Ureter (tissue), 1 donor: ENCODE results near the gene CDCP2. TPM values are rescaled to one million over a fixed set of nuclear protein-coding genes. Genes with fewer than 3 reads are reported as not detected.
"Not testable (repeated sequence)": the region's sequence is repeated elsewhere in the genome, so short reads cannot be mapped to it uniquely, and the experiment has no call there.

ENCODE experiments used
- DNase-seq: peaks from one replicate; pipeline ENCODE4 v3.0.0-alpha.2; 2020; ENCODE audit warnings: low spot score
- total RNA-seq: library from RNA; stranded (reverse); gene quantifications from one replicate; pipeline ENCODE4 v1.2.4, GENCODE V29; 2023
- donor health status: DM: yes; HTN: yes; CAD: no.

CDCP2 gene
- total RNA-seq, 1 donor from 2014 or later, result 0.83 TPM

DNA sequence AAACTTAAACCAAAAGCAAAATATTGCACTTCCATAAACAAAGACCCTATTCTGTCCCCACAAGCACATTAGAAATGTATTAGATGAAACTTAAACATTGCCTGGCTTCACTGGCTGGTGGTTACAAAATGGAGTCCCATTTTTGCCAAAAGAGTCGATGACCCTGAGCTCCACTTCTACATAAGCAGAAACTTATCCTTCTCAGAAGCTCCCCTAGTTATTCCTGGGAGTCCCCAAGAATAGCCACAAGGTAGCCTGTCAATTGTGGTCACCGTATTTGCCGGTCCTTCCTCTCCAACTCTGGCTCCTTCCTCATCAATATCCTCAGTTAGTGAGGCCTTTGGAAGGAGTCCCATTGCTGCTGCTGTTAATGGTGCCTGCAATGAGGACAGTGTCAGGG is 37.3 kb downstream of the CDCP2 start:
- DNase-seq, result no peak

DNA sequence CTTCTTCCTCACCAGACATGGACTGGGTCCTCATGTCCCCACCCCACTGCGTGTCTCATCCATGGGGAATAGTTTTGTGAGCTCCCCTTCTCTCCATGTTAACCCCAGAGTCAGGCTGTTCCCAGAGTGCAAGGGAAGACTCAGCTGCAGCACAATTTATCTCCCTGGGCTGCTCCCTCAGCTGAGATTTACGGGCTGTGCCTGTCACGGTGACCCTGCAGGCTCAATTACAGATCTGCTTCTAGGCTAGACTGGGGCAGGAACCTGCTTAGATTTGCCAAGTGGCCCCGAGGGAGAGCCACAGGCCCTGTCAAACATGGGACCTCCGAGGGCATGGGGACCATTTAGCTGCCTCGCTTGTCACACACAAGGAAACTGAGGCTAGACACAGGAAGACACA is 37.8 kb downstream of the CDCP2 start:
- DNase-seq, result no peak

DNA sequence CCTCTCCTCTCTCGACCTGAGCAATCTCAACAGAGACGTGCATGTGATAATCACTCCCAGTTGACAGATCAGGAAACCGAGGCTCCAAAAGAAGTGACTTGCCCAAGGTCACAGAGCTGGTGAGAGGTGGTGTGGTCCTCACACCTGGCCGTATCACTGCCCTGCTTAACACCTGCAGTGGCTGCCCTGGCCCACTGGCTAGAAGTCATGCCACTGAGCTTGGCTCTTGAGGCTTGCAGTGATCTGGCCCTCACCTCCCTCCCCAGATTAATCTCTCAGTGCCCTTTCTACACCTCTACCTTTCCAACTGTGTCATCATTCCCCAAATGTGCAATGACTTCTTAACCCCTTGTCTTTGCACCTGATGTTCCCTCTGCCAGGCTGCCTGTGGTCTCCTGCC is 38.8 kb downstream of the CDCP2 start:
- no peak for DNase-seq

DNA sequence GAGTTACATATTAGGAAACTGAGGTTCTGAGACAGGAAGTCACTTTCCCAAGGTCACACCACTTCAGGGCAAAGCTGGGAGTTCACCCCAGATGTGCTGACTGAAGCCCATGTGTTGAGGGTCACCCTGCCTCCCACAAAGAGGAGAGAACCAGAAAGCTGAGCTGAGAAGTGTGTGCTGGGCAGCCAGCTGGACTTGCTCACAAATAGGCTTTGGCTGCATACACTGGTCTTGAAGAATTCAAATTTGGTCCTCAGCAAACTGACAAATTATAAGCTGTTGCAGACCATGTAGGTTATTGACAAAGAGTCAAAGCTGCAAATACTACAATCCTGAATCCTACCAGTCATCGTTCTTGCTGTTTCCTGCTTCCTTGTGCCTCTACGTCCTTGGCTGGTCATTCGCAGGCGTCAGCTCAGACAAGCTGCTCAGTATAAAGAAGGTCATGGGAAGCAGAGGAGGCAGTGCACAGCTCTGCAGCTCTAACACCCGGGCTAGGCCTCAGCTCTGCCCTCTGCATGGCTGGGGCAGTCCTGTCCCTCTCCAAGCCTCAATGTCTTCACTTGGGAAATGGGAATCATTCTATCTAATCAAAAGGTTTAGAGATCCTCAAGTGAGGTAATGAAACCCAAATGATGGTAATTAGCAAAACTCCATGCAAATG is 40.0 kb downstream of the CDCP2 start:
- no peak for DNase-seq

DNA sequence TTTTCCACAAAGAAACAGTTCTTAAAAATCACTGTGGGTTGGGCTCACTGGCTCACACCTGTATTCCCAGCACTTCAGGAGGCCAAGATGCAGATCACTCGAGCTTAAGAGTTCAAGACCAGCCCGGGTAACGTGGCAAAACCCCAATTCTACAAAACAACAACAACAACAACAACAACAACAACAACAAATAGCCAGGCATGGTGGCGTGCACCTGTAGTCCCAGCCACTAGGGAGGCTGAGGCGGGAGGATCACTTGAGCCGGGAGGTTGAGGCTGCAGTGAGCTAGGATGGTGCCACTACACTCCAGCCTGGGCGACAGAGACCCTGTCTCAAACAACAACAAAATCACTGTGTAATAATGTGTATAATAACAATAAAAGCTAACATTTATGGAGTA is 40.8 kb downstream of the CDCP2 start:
- no peak for DNase-seq

DNA sequence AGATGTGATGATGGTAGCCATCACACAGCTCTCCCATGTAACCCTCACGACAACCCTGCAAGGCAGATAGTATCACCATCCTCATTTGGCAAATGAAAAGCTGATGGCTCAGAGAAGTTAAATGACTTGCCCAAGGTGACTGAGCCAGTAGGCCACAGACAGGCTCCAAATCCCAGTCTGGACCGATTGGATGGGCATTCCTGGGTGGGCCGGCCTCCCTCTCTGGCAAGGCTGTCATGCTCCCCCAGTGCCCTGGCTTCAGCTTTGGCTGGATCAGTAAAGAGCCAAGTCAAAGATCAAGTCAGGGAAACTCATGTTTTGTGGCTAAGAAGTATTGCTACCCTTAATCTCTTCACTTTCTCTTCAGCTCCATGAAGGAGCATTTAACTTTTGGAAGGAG is 41.2 kb downstream of the CDCP2 start:
- DNase-seq, result no peak

DNA sequence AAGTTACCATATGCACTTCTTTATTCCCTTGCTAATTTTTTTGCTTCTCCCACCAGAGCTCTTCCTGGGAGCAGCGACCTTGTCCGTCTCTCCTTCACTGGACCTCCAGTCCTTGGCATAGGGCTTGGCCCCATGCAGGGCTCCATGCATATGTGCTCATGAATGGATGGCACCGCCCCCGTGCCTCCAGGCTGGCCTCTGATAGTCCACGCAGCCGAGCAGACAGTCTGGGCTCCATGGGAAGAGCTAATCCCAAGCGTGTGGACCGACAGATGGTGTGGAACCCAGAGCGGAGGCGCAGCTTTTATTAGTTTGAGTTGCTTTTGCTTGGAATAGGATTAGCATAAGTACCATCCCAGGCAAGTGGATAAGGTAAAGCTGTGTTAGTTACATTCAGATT is 41.8 kb downstream of the CDCP2 start:
- no peak for DNase-seq

DNA sequence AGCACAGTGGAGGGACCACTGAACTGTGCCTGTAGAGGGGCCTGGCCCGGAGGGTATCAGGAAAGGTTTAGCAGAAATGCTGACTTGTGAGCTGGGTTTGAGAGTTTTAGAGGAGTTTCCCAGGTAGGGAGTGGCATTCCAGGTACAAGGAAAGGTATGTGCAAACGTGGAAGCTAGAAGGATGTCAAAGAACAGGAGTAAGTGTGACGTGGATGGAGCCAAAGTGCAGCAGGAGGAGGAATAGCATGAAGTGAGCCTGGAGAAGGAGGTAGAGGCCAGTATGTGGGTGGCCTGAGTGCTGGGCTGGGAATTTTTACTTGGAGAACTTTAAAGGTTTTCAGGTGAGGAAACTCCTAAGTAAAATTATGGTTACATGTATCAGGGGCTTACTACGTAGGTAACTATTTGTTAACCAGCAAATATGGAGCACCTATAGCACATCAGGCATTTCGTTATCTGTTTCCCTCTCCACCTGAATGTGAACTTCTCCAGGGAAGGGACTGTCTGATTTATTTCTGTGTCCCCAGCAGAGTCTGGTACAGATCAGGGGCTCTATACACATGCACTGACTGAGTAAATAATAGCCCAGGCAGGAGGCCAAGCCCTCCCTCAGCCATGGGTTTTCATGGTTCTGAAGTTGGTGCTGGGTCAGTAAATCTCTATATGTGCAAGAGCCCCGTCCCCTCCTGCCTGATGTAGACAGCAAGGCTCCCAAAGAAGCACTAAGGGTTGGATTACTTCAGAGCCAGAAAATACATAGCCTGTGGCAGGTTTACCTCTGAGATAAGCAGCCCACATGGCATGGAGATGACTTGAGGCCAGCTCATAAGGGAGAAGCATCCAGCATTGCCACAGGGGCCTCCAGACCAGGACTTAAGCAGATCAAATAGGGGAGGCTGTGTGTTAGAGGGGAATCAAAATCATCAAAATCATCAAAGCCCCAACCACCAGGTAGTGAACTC is 43.4 kb downstream of the CDCP2 start:
- no peak for DNase-seq

DNA sequence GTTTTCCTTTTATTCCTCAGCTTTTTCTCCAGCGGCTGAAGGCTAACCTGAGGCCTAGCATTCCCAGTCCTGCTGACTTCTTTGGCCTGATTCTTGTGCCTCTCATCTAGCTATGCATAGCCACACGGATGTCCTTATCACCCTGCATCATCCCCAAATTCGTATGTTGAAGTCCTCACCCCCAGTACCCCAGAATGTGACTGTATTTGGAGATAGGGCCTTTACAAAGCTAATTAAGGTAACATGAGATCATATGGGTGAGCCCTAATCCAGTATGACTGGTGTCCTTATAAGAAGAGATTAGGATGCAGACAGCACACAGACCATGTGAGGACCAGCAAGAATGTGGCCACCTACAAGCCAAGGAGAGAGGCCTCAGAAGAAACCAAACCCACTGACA is 44.6 kb downstream of the CDCP2 start:
- DNase-seq, result no peak

DNA sequence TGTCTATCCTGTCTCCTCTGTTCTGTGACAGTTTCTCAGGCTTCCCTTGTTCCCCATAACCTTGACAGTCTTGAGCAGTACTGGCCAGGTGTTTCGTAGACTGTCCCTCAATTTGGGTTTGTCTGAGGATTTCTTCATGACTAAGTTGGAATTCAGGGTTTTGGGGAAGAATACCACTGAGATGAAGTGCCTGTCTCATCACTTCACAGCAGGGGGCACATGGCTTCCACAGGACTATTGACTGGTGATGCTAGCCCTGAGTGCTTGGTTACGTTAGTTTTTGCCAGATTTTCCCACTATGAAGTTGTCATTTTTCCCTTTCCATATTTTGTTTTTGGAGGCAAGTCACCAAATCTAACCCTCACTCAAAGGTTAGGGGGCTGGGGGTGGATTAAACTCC is 45.7 kb downstream of the CDCP2 start:
- DNase-seq, result no peak

DNA sequence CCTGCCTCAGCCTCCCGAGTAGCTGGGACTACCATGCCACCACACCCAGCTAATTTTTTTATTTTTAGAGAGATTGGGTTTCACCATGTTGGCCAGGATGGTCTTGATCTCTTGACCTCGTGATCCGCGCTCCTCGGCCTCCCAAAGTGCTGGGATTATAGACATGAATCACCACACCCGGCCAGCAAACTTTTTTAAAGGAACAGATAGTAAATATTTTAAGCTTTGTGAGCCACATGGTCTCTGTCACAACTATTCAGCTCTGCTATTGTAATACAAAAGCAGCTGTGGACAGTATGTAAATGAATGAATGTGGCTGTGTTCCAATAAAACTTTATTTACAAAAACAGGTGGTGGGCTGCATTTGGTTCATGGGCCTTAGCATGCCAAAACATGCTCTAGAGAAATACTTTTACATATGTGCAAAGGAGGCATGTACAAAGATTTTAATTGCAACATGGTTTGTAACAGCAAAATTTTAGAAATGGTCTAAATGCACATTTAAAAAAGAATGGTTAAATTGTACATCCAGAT is 47.0 kb downstream of the CDCP2 start:
- DNase-seq, result no peak

DNA sequence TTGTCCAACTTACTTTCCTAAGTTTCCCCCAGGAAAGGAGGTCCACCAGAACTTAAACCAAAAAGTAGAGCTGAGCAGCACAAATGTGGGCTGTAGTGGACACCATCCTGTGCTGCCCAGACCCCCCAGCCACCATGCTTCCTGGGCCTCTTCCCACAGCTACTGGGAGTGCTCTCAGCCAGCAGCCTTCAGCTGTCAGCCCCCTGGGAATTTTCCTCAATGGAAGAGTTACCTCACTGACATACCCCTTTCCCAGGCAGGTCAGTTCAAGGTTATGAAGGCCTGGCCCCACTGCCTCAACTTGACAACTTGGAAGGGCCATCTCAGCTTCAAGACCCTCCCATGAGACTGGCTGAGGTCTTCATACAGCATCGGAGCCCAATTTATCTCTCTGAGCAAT is 47.7 kb downstream of the CDCP2 start:
- no peak for DNase-seq

DNA sequence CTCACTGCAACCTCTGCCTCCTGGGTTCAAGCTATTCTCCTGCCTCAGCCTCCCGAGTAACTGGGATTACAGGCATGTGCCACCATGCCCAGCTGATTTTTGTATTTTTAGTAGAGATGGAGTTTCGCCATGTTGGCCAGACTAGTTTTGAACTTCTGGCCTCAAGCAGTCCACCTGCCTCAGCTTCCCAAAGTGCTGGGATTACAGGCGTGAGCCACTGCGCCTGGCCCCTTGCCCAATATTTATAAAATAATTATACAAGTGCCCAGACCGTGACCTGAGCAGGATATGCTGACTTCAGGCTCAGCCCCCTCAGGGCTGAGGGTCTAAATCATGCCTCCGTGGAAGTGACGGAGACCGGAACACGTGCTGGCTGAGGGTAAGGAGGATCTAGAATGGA is 48.2 kb downstream of the CDCP2 start:
- not testable (repeated sequence) for DNase-seq

DNA sequence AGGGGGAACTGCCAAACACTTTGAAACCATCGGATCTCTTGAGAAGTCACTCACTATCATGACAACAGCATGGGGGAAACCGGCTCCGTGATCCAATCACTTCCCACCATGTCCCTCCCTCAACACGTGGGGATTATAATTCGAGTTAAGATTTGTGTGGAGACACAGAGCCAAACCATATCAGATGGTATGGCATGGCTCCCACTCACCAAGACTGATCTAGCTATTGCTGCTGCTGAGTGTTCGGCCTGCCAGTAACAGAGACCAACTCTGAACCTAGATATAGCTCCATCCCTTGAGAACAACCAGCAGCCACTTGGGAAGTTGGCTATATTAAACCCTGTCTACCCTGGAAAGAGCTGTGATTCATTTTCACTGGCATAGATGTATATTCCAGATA is 49.4 kb downstream of the CDCP2 start:
- DNase-seq, result no peak

DNA sequence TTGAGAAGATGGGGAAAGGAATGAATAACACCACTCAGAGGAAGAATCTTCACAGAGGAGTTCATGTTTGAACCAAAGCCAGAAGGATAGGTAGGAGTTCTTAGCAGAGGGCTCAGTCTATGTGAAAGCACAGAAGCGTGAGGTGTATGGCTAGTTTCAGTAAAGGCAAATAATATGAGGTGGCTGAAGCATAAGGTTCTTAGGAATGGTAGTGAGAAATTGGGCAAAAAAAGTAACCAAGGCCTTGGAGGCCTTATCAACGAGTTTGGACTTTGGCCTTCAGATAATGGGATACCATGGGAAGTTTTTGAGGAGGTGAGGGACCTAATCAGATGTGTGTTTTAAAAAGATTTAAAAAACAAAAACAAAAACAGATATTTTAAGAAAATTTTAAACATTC is 52.3 kb downstream of the CDCP2 start:
- DNase-seq, result no peak

DNA sequence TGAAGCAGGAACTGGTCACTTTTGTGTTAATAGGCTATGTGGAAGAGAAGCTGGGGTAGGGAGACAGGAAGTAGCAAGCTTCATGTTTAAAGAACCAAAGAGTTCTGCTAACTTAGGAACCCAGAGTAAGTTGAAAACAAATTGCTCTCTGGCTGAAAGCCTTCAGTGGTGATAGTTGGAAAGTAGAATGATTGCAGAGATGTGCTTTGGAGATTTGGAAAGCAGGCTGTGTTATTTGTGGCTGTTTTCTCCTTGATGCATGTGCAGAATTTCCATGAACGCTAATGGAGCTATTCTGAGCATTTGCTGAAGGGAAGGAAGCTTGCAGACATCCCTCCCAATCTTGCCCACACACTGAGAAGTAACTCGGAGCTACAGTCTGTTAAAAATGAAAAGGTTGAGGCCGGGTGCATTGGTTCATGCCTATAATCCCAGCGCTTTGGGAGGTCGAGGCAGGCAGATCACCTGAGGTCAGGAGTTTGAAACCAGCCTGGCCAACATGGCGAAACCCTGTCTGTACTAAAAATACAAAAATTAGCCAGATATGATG is 53.7 kb downstream of the CDCP2 start:
- no peak for DNase-seq

DNA sequence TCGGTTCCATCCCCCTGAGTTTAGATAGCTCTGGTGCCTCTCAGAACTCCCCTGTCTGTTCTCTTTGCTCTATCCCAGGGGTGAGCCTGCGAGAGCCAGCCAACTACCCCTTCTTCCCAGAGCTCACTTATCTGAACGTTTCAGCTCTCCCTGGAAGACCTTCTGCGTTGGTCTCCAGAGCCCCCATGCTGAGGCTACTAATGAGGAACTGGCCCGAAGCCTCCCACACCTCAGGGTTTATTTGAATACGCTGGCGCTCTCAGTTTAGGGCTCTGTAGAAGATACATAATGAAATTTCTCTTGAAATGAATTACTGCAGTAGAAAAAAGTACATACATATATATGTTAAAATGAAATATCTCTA is 55.9 kb downstream of the CDCP2 start:
- DNase-seq, result no peak

DNA sequence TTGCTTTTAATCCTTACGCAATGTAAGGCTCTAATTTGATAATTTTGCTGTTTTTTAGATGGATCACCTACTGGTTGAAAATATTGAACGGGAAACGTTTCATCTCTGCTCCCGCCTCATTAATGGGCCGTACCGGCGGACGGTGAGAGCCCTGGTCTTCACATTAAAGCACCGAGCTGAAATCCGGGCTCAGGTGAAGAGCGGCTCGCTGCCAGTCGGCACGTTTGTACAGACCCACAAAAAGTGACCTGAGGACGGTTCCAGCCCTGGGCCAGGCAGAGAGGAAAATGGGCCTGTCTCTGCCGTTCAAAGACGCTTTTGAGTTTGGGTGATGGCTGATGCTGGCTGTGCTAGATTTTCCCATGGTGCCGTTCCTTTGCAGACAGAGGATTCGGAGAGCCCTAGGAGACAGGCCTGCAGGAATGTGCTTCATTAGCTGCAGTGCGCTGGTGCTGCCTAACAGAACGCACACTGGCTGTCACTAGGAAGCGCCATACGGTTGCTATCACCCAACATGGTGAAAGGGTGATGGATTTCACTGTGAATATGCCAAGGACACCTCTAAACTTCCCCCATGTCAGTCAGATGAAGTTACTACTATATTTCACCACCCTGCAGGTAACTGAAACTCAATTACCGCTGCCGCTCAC is 56.4 kb downstream of the CDCP2 start:
- no peak for DNase-seq

DNA sequence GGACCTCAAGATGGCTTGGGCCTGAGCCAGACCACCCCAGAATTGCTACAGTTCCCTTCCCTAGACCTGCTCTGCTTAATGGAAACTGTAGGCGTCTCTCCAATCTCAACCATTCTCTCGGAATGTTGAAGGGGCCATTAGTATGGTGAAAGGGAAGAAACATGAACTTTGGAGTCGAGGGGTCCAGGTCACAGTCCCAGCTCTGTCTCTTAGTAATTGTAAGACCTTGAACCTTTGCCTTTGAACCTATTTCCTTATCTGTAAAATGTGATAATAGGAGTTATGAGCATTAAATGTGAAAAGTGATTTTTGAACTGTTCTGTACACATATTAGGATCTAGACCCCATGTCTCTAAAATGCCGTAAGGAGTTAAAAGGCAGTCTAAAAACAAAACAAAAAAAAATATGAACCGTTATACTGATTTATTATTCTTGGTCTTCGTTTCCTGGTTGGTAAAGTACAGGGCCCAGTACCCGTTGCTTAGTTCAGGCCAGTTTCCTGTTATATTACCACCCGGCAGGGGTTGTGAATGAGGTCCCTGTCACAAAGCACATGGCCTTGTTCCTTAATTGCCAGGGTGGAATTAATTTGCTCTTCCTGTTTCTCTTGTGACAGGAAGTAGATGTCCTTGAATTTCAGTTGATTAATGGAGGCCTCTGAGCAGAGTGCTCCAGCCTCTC is 57.1 kb downstream of the CDCP2 start:
- no peak for DNase-seq

DNA sequence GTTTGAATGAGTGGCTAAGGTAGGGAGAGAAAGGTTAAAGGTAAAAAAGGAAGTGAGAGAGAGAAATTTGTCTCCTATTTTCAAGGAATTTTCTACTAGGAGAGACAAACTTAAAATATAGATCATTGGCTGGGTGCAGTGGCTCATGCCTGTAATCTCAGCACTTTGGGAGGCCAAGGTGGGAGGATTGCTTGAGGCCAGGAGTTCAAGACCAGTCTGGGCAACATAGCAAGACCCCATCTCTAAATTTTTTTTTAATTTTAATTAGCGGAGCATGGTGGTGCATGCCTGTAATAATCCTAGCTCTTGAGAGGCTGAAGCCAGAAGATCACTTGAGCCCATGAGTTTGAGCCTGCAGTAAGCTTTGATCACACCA is 58.1 kb downstream of the CDCP2 start:
- DNase-seq, result not testable (repeated sequence)

DNA sequence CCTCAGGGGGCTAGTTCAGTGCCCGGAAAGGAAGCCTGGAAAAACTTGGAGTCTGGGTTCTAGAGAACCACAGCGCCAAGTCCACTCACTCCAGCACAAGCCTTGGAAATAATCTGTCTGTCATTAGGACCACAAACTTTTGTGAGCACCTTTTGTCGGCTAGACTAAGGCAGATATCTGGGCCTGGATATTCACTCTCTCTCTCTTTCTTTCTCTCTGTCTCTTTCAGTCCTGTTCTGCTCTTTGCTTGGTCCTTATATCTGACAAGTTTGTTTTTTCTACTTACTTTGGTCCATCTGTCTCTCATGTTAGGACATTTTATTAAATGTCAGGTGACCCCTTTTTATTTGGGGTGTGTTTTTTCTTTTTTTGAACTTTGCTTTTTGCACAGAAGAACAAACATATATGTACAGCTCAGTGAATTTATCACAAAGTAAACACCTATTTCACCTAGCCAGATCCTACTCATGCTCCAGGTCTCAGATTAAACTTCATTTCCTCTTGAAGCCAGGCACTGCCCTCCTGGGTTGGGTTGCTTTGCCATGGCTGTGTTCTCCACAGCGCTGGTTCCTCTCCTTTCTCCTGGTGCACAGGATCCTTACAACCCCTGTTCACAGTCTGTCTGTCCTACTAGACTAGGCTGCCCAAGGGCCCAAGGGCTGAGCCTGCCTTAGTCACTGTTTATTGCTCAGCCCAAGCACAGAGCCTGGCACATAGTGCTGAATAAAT is 58.6 kb downstream of the CDCP2 start:
- DNase-seq, result no peak
